Measurements from ENCODE around the gene SLC12A1.

The SLC12A1 gene

DNA sequence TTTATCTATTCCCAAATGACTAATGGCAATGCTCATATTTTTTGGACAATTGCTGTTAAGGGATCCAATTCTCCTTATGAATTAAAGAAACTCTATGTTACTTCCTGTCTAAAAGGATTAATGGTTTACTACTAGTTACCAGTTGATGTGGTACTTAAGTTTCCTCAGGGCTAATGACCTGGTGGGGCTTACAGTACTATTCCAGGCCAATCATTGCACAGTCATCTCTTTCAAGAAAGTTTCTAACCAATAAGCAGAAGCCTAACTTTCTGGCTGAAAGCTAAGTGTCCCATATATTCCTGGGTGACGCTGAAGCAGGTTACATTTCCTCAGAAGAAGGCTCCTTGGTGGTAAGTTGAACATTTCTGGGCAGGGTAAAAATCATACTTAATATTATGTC lies at the start of gene SLC12A1:
SLC12A1 (plus strand) TSS at position 322 of the 400 bp plus-strand sequence. CDS start 1,418 bp downstream, outside the sequence.
- no peak for DNase-seq

DNA sequence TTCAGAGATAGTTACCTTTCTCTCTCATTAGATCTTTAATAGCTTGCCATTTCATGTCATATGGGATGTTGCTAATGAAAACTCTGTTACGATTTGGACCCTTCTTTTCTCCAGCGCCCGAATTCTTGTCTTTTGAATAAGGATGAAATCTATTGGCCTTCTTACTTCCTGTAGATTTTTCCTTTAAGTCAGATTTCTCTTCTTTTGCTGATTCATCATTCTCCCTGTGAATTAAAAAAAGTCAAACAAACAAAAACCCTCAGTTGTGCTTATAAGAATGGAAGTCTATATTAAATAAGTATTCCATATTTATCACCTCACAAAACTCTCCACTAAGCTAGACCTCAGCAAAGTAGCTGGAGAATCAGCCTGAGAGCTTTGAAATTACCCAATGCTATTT lies 37.5 kb upstream of the SLC12A1 start:
- no peak for DNase-seq

DNA sequence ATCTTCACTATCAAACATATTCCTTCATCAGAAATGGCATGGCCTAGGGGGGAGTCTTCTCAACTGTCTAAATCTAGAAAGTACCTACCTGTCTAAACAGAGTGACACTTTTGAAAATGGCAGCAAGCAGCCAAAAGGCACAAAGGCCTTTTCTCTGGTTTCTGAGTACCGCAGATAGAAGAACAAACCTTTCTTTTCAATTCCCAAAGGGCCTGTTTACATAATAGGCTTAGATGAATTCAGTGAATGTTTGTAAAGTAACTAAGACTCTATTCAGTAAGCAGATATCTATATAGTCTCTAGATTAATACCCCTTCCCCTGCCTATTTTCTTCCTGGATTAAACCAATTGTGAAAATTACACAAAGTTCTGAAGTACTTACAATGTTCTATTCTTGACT lies 35.1 kb upstream of the SLC12A1 start:
- no peak for DNase-seq

DNA sequence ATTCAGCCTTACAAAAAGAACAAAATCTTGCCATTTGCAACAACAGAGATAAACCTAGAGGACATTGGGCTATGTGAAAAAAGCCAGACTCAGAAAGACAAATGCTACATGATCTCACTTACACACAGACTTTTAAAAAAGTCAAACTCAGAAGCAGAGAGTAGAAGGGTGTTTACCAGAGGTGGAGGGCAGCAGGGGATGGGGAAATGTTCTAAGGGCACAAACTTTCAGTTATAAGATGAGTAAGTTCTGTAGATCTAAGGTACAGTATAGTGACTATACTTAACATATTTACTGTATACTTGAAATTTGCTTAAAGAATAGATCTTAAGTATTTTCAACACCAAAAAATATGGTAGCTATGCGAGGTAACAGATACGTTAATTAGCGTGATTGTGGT lies 31.0 kb upstream of the SLC12A1 start:
- DNase-seq: no peak

DNA sequence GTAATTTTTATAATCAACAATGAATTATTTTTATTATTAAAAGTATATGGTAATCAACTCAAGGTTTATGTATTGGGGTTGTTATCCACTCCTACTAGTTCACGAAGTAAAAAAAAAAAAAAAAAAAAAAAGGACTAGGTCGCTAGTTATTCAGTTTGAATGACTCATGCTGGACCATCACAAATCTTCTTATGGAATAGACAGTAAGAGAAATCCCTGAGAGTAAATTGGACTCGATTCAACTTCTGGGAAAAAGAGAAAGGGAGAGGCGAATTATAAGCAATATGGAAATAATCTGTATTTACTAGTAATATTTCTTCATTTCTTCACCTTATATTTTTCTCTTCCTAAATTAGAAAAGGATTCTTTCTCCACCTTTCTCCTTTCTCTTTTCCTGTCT lies 30.0 kb upstream of the SLC12A1 start:
- no peak for DNase-seq

DNA sequence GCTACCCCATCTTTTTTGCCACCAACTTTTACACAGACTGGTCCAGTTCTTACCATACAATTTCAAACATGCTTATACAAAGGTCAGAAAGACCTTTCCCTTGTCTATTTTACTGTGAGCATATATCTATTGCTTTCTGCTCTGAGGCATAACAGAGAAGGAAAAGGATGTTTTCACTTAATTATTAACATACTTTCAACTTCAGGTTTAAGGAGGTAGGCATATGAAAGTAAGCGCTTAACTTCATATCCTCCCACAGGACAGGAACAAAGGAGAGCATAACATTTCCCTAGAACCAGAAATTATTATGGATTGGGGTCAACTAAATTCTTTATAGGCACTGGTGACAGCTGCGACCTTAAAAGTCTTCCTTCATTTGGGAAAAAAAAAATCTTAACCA lies 29.1 kb upstream of the SLC12A1 start:
- no peak for DNase-seq

DNA sequence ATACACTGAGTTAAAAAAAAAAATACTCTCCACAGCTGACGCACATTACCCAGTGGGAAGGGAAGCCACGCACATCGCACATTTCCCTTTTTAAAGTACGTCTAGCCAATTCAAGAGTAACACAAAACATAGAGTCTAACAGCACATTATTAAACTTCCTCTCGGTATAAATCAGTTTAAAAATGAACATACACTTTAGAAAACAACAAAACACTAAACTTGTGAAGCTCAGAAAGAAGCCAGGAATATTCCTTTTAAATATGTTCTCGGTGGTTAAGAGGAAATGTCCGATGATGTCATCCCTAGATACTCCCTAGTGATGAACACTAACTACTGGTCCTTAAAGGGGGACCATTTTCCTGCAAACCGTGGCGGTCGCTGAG lies 28.7 kb upstream of the SLC12A1 start:
- peak; percentile 38 for DNase-seq

DNA sequence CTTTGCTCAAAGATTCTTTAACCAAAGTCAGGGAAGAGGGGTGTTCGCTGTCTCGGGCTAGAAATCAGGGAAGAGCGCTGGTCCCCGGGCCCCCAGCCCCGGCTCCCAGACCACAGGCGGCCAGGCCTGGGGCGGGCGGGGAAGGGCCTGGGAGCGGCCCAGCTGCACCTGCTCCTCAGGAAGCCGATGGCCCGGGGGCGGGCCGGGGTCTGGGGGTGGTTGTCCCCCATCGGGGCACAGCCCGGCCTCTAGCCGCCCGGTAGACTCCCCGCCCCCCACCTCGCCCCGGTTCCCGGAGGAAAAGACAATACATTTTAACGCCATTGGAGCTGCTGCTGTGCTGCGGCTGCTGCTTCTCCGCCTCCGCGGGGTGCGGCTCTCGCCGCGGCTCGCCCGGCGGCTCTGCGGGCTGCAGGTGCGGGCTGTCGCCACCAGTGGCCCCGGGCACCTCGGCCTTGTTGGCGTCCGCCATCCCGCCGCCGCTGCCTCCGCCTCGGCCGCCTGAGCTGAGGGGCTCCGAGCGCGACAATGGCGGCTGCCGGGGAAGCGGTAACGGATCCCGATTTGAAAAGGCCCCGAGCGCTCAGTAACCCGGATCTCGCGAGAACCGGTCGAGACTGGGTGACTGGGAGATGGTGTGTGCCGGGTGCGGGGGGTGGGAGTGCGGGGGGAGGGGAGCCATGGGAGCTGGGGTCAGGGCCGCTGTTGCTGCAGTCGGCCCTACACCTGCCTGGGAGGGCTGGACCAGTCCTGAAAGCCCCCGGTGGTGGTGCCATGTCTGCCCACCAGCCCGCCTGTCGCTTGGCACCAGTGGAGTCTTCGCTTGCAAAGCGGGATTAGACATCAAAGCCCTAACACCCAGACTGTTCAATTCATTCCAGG lies 28.1 kb upstream of the SLC12A1 start, which contains the start of gene MYEF2:
MYEF2 (minus strand) TSS at position 530 of the 882 bp plus-strand sequence; CDS start at position 472, 58 bp downstream.
- DNase-seq: peak; percentile 24

DNA sequence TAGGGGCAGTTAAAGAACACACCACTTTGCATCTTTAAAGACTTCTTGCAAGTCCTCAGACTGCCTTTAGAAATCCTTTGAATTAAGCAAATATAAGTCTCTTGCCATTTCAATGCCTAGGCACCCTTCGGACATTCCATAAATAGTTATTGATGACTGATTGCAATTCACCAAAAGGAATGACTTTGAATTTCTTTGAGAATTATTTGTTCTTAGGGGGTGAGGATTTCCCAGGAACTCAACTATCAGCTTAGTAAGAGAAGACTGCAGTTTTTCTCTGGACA lies 27.5 kb upstream of the SLC12A1 start:
- DNase-seq: no peak

DNA sequence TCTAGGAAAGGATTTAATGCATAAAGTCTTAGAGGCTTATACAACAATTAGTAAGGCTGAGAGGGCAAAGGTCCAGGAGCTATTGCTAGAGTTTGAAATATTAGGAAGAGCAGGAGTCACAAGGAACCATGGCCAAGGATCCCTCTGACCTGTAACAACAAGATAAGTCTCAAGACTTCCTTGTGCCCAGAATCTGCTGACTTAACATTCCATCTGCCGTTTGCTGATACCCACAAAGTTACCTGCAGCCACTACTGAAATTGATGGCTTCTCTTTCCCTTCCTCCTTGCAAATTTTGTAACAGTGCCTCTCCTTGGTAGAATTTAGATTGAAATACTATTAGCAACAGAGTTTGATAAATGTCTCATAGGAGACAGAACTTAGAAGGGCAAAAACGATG lies 23.4 kb upstream of the SLC12A1 start:
- no peak for DNase-seq

DNA sequence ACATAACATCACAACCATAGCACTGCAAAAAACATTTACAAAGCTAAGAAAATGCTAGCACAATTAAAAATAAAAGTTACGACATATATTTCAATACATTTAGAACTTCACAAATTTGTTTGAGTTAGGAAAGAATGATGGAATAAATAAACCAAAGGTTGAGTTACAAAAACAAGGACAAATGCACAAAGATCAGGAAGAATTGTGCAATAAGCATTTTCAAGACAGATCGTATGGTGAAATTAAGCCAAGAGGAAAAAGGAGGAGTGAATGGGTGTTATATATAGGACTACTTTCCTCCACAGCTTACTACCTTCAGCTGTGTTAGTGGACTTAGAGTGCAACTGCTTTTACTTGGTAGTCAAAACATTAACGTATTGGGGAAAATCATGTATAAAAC lies 20.6 kb upstream of the SLC12A1 start:
- DNase-seq: no peak

DNA sequence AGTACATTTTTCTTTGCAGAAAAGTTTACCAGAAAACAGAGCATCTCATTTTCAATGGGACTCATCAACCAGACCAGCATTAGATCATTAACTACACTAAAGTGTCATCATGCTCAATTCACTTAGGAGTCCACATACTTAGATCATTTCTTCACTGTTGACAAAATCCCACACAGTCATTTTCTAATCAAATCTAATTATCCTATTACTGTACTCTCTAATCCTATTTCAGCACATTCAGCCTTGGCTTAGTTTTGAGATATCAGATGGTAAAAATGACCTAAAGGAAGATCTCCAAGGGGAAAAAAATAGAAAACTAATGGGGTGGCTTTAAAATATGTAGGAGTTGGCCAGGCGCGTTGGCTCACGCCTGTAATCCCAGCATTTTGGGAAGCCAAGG lies 19.8 kb upstream of the SLC12A1 start:
- DNase-seq: no peak

DNA sequence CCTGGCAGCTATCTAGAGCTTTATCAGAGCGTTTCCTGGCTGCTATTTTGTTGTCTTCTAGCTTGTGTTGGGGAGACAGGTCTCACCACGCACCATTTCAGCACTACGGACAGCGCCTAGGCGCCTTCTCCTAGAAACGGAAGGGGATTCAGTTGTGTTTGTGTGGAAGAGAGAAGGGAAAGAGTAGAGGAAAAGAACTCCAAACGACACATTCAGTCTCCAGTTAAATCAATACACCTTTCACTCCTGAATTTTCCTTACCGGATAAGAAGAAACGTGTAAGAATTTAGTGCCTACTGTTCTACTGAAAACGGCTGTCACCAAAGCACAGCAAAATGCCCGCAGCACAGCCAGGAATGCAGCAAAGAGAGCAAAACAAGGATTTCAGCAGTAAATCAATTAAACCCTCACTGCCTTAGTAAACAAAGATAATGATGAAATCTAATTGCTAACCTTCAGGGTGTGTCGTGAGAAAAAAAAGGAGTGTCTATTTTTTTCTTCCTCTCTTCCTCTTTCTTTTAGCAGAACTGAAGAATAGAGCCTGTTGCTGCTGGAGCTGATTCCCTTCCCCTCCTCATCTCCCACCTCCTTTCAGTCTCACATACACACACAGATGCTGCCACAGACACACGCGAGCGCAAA lies 15.0 kb upstream of the SLC12A1 start:
- DNase-seq: no peak

DNA sequence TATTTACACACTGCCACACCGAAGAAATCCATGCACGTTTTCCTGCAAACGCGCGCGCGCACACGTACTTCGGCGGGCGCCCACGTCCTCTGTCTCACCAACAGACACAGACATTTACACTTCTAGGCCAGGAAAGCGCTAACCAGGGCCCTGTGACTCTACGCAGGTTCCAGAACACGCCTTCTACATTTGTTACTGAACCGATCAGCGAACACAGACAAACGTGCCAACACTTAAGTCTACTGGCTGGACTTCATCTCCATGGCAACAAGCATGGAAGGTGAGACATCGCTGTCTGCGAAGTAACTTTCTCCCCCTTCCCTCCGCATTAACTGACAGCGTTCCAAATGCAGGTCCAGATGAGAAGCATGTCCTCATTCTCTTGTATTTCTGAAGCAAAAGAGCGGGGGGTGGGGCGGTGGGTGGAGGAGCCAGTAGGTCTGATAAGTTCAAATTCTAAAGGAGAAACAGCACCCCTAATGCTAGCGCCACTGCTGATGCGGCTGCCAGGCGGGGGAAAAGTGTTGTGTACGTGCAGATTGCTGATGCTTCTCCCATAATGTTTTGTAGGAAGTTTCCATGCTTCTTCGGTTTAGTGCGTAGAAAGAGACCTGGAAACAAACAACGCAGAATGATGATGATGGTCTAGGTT lies 14.4 kb upstream of the SLC12A1 start, which contains the start of gene CTXN2:
CTXN2 (plus strand) TSS at position 92 of the 652 bp plus-strand sequence. CDS start 9,636 bp downstream, outside the sequence.
- no peak for DNase-seq

DNA sequence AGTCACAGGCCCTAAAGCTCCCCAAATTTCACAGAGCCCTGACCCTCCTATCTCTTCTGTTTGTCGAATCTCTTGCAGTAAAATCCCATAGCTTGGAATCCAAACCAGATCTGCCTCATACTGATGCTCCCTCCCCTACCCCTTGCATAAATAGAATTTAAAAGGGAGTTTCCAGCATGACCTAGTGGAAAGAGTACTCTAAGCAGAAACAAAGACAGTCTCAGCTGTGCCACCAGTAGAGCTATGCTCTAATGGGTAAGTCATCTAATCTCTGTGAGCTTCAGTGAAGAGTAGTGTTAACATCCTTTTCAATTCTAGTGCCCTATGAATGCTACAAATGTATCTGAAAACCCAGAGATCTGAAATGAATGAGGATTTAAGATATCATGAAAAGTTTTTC lies 4.0 kb upstream of the SLC12A1 start:
- DNase-seq: no peak

DNA sequence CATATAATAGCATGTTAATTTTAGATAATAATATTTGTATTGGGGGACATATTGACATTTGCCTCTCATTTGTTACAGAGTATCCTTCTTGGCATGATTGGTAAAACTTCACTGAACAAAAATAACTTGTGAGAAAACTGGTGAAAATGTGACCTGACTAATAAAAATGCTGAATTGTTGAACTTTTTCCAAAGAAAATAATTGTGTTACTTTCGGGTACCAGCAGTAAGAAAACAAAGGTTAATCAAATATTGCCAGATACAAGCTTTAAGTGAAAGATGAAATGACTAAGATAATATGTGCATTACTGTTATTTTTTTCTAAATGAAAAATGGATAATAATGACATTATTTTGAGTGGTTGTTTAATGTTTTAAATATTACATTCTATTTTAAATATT lies 15.2 kb downstream of the SLC12A1 start:
- no peak for DNase-seq

DNA sequence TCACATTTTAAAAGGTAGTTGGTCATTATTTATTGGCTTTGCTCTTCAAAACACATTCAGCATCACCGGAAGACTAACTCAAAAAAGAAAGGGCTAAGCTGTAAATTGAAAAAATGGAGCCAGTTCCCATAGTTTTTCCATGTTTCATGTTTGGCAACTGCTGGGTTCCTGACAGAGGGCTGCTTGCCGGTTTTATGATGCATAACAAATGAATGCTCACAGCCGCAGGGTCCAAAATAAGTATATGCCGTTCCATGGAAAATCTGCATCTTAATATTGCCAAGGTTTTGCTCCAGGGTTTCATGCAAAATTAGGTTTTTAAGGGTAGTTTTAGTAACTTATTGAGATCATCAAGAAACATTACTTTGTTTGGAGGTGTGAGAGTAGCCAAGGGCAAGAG lies 15.8 kb downstream of the SLC12A1 start:
- DNase-seq: peak; percentile 10

DNA sequence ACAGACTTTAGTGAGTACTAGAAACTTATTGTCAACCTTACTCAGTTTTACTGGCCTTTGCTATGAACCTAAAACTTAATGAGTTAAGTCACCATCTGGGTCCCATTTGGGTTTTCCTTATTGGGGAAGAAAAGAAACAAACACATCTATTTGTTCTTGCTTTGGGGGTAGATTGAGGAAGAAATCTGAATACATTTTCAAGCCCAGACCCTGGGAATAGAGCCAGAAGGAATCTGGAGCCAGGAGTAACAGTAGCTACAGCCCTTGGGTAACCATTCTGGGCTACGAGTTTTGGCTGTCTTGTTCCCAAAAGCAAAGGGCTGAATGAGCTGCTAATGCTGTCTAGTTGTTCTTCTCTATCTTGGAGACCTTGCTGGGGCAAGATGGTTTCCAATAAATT lies 16.5 kb downstream of the SLC12A1 start:
- DNase-seq: no peak

DNA sequence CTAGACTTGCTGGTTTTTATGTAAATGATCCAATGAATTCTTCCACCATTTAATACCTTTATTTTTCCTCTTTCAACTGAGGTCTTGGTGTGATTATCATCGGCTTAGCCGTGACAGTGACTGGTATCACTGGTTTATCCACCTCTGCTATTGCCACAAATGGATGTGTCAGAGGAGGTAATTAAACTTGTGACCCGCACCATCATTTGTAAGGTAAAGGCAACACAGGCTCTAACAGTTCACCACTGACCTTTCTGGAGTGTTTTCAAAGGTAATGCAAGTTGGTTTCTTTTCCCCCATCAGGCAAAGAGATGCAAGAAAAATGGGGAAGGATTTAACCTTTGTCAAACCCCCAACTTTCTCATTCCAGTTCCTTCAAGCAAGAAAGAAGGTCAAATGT lies 19.7 kb downstream of the SLC12A1 start:
- DNase-seq: no peak

DNA sequence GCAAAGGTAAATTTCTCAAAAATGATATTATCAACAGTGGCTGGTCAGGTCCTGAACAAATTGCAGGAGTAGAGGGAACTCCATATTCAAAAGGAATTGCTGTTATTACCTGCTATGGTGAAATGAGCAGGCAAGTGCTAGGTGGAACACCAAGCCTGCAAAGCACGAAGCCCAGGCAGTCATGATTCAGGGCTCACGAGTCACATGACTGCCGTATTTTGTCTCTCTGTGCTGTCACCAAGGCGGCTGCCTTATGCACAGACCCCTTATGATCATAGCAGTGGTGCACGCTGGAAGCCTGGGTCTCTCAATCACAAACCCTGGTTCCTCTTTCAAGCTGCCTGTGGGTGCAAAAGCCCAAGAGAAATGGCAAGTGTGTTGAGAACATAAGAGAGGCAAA lies 24.4 kb downstream of the SLC12A1 start:
- no peak for DNase-seq

DNA sequence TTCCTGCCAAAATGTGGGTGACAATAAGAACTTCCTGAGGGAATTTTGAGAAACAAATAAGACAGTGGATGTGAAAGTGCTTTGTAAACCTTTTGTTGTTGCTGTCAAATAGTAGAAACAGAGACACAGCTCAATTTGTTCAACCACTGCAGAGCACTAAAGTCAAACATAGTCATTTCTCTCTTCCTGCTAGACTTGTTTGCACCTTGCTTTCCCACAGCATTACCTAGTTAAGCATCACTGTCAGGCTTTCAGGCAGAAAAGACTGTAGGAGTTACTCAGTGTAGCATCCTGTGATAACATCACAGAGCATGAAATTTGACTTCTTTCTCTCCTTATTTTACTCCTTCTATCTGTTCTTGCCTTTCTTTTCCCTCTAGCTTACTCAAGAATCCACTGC lies 27.1 kb downstream of the SLC12A1 start:
- no peak for DNase-seq

DNA sequence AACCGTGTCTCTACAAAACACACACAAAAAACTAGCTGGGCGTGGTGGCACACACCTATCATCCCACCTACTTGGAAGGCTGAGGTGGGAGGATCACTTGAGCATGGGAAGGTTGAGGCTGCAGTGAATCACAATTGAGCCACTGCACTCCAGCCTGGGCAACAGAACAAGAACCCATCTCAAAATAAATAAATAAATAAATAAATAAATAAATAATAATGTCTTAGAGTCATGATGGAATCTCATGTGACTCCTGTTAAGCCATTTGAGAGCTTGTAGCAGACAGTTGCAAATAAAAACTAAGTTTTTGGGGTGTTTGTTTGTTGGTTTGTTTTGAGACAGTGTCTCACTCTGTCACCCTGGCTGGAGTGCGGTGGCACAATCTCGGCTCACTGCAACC lies 33.2 kb downstream of the SLC12A1 start:
- DNase-seq: no peak

DNA sequence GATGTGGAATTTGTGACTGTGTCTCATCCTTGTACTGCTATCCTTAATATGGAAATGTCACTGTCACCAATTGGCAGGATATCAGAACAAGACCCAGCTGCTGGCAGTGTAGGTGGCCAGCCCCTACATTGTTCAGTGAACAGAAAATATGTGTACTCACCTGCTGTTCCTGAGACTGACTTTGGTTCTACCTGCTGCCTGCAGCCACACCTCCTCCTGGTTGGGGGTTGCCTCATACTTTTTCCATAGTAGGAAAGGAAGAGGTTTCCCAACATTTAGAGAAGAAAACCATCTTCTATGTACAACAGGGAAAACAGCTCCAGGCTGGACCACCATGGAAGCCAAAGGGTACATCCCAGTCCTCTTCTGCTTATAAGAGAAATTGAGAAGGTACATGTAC lies 35.9 kb downstream of the SLC12A1 start:
- DNase-seq: peak; percentile 93

DNA sequence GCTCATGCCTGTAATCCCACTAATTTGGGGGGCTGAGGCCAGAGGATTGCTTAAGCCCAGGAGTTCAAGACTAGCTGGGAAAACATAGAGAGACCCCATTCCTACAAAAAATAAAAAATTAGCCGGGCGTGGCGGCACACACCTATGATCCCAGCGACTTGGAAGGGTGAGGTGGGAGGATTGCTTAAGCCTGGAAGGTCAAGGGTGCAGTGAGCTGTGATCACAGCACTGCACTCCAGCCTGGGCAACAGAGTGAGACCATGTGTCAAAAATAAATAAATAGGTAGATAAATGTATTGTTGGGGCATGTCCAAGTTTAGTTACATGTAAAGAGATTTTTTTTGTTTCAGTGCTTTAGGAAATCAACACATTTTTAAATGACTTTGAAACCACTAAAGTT lies 36.4 kb downstream of the SLC12A1 start:
- DNase-seq: no peak

All from NCI-H2081 treated with DMSO at 0.1 percent for 48 hours (cell line).